HG03045 (cell line): Measurements from ENCODE around the gene LMO1.

Experiments
- ATAC-seq: cut with Tn5 transposase; IDR thresholded peaks from one replicate; pipeline ENCODE4 v1.9.1; 2021; ENCODE audit warnings: mild to moderate bottlenecking, moderate library complexity; ENCODE audit not compliant: unreplicated experiment

Gene LMO1

DNA sequence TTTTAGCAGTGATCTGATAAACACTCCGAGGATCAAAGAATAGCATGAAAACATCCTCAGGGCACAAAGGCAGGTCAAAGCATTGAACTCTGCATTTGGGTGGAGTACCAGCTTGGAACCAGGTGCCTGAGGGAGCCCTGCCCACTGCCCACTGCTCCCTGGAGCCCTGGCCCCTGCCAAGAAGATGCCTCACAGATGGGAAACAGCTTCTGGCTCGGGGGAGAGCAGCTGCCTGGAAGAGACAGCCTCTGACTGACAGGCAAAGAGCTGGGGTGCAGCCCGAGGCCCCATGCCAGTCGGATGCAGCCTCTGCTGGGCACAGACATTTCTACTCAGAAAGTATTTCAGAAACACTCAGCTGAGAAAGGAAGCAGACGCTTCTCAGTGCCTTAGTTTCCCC is 13.2 kb downstream of the LMO1 start:
- ATAC-seq: no peak

DNA sequence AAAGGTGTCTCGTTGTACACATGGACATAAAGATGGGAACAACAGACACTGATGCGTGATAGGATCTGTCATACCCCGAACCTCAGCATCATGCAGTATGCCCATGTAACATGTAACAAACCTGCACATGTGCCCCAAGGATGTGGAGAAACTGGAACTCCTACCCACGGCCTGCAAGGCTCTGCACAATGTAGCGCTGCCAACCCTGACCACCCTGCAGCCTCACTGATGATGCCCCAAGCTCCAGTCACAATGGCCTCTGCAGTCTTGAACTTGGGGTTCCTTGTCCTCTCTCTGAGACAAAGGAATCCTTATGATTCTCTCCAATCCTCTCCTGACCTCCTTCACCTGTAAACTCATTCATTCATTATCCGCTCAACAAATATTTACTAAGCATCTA is 14.2 kb downstream of the LMO1 start:
- ATAC-seq: no peak

DNA sequence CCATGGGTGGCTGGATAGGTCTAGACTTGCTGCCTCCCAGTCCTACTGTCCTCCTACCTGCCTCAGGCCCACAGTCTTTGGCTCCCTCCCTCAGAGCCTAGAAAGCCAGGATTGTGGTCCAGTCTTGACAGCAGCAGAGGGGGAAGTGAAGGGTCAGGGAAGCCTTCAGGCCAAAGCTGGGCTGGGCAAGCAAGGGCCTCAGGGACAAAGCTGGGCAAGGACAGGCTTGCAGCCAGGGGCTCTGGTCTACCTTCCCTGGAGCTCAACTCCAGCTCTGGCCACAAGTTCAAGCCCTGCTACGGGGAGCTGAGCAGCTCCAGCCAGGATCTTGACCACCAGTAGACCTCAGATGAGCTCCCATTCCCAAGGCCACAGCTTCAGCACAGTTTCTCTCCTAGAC is 14.9 kb downstream of the LMO1 start:
- ATAC-seq: no peak

DNA sequence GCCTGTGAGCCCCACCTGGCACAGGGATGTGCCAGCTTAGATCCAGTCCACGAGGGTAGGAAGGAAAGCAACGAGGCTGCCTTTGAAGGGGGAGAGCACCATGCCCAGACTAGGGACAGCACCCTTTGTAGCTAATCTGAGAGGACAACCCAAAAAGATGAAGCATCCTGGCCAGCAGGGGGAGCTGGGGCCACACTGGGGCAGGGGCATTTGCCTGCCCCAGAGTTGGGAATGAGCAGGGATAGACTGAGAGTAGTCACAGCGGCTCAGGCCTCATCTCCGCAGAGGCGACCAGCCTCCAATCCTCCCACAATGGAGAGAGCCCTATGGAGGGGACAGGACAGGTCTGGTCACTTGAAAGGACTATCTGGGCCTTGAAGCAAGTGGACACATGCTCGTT is 16.4 kb downstream of the LMO1 start:
- no peak for ATAC-seq

DNA sequence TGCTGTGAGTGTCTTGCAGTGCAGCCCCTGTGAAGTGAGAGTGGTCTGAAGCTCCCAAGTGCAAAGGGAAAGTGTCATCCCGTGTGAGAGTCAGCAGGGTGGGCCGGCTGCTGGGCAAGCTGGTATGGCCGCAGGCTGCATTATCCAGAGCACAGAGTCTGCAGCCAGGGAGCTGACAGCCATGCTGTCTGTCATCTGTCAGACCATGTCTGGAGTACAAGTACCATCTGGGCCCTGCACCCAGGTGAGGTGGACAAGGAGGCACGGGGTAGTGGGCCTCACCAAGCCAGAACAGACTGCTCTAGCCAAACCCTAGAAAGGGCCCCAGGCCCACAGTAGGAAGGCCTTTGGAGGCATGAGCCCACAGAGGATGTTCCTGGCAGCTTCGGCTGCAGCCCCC is 20.2 kb downstream of the LMO1 start:
- no peak for ATAC-seq

DNA sequence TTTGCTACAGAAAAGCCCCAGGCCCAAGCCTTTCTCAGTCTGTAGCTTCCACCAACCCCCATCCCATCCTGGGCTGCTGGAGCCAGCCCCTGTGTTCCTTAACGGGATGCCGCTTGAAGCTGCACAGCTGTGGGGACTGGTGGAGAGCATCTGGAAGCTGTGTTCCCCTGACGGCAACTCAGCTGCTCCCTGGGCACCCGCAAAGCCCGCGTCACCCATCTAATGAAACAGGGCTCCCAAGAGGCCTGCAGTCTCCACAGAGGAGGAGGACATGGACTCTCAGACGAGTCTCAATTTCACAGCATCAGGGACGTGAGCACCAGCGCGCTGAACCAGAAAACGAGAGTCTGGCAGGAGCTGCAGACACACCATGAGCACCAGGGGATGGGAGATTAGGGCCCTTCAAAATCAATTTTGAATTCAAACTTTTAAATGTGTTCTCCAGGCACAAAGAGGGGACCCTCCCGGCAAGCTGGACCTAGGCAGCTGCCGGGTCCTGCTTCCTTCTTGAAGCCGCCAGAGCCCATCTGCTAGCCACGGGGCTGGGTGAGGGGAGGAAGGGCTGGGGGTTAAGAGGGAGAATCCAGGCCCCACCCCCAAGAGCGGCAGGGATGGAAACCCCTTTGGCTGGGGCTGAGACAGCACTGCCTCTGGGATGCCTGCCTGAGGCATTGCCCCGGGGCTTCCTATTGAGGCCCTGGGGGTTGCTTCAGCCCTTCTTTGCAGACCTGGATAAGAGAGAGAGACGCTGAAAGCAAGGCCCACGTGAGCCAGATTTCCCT is 21.0 kb downstream of the LMO1 start:
- ATAC-seq: no peak

- no peak for ATAC-seq
Observed at GRCh38 chr11:8242118-8242475, 21.6 kb downstream of the LMO1 start.

- no peak for ATAC-seq
Observed at GRCh38 chr11:8241373-8242117, 22.1 kb downstream of the LMO1 start.

GRCh38 chr11:8239536-8240228 is 24.0 kb downstream of the LMO1 start:
- no peak for ATAC-seq

- ATAC-seq: no peak
Observed at GRCh38 chr11:8239040-8239439, 24.6 kb downstream of the LMO1 start.

- ATAC-seq: no peak
Observed at GRCh38 chr11:8237453-8237852, 26.2 kb downstream of the LMO1 start.

- ATAC-seq: no peak
Observed at GRCh38 chr11:8235925-8236324, 27.8 kb downstream of the LMO1 start.

DNA sequence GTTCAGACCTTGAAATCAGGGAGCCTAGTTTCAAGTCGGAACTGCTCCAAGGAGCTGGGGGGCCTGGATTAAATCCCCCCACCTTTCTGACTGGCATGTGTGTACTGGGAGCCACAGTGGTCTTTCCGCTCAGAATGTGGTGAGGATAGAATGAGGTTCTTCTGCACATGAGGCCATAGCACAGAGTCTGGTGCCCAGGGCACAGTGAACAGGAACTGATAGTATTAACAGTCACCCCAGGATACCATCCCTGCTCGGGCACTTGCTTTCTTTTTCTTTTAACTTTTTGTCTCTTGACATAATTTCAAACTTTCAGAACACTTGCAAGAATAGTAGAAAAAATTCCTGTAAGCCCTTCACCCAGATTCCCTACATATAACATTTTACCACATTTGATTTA is 28.8 kb downstream of the LMO1 start:
- no peak for ATAC-seq

DNA sequence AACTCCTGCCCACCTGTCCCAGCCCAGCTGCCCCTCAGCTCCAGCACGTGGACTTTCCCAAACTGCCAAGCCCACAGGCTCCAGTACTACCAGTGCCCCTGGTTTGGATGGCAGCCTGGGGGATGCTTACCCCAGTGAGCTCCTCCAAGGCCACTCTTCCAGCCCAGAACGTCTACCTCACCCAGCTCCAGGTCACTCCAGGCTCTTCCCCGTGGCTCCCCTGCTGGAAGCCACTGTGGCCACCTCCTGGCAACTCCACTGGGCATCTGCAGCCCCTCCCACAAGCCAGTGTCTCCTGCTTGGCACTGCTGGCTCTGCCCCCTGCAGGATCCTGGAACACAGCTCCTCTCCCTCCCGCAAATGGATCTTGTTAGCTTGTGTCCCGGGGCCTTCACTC is 29.3 kb downstream of the LMO1 start:
- no peak for ATAC-seq

- ATAC-seq: no peak
Observed at GRCh38 chr11:8233691-8234424, 29.8 kb downstream of the LMO1 start.

GRCh38 chr11:8232849-8233606 is 30.6 kb downstream of the LMO1 start:
- ATAC-seq: no peak

DNA sequence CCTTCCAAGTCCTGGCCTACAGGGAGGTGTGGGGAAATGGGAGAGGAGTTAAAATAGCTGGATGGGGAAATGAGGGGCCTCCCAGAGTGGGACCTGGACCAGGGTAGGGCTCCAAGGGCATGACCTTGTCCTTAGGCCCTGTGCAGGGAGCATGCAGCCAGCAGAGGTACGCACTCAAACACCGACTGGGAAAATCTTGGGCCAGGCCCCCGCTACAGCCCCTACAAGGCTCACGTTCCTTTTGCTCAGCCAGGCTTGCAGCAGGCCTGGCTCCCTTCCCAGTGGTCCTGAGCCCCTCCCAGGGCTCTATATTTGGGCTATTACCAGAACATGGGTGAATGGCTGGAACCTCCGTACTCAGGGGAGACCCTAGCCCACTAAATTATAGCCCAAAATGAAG is 31.3 kb downstream of the LMO1 start:
- no peak for ATAC-seq

GRCh38 chr11:8231979-8232378 is 31.7 kb downstream of the LMO1 start:
- ATAC-seq: no peak

- ATAC-seq: no peak
Observed at GRCh38 chr11:8230921-8231847, 32.5 kb downstream of the LMO1 start.
